ENCODE results near the gene MTOR. TPM values are rescaled to one million over a fixed set of nuclear protein-coding genes. Genes with fewer than 3 reads are reported as not detected.

Gene MTOR
- 44.2 and 72.6 TPM in 2 replicates for total RNA-seq

GRCh38 chr1:11262171-11263049 is at the start of gene MTOR:
TSS of gene MTOR (minus strand) at chr1:11262551. CDS start at chr1:11259409, 3,142 bp downstream.

GRCh38 chr1:11272832-11273594 is 10.7 kb upstream of the MTOR start, which contains the start of gene UBIAD1:
TSS of gene UBIAD1 (plus strand) at chr1:11273198. CDS start at chr1:11273532, 334 bp downstream.

GRCh38 chr1:11188858-11189451 is 73.4 kb downstream of the MTOR start, which contains the start of gene ANGPTL7:
TSS of gene ANGPTL7 (plus strand) at chr1:11189355. CDS start at chr1:11189580, 225 bp downstream.

GRCh38 chr1:11099310-11100148 is 162.8 kb downstream of the MTOR start, which contains the start of gene EXOSC10:
TSS of gene EXOSC10 (minus strand) at chr1:11099869. CDS start at chr1:11099831, 38 bp downstream.

GRCh38 chr1:11059968-11060830 is 202.2 kb downstream of the MTOR start, which contains the start of gene SRM:
TSS of gene SRM (minus strand) at chr1:11060018. CDS start at chr1:11059943, 75 bp downstream.

Small RNAs within 50 kb of the gene (small RNA-seq; reads per million reads assigned to genes)
- gene RNU6-291P (ENCODE audit: low replicate concordance) (not detected), gene RNU6-537P (ENCODE audit: low replicate concordance) (0.26 reads per million), gene RPL39P6 (ENCODE audit: low replicate concordance) (not detected)

Other genes starting within 250 kb of the MTOR start
- gene TARDBP, start 249.9 kb downstream of the MTOR start, total RNA-seq, result 57.8 and 83.8 TPM in 2 replicates
- under 0.01 TPM in 1 of 2 replicates, not detected in the other for gene MASP2, start 215.3 kb downstream of the MTOR start, total RNA-seq
- gene SRM, start 202.5 kb downstream of the MTOR start, total RNA-seq, result 65.0 and 68.1 TPM in 2 replicates
- 41.6 and 94.3 TPM in 2 replicates for gene EXOSC10, start 162.7 kb downstream of the MTOR start, total RNA-seq
- gene ANGPTL7, start 73.2 kb downstream of the MTOR start, total RNA-seq, result 0.88 TPM in 1 of 2 replicates, not detected in the other
- 10.7 and 13.5 TPM in 2 replicates for gene UBIAD1, start 10.6 kb upstream of the MTOR start, total RNA-seq
- gene DISP3, start 216.6 kb upstream of the MTOR start, total RNA-seq, result under 0.01 TPM in 1 of 2 replicates, not detected in the other